ENCODE results near the gene AGFG1. TPM values are rescaled to one million over a fixed set of nuclear protein-coding genes. Genes with fewer than 3 reads are reported as not detected.

Gene AGFG1
- total RNA-seq, 1 donor = 56.1 TPM

GRCh38 chr2:227460833-227461232 lies 11.1 kb upstream of the AGFG1 start:
- no peak for DNase-seq (ENCODE audit: low read depth)
- no peak overlapping the region for H3K4me3 ChIP-seq (ENCODE audit: low read depth, low read length)
- TF ChIP-seq CTCF (IDR thresholded peaks at IDR 0.05; ENCODE audit: insufficient read depth, low read depth, low read length) = no peak

- TF ChIP-seq CTCF (IDR thresholded peaks at IDR 0.05; ENCODE audit: insufficient read depth, low read depth, low read length) = no peak
- DNase-seq (ENCODE audit: low read depth) = no peak
Observed at GRCh38 chr2:227461811-227462461, 10.0 kb upstream of the AGFG1 start.

GRCh38 chr2:227462462-227462951 lies 9.4 kb upstream of the AGFG1 start:
- no peak overlapping the region for H3K4me3 ChIP-seq (ENCODE audit: low read depth, low read length)
- TF ChIP-seq CTCF (IDR thresholded peaks at IDR 0.05; ENCODE audit: insufficient read depth, low read depth, low read length) = no peak
- DNase-seq (ENCODE audit: low read depth) = peak; percentile 12

More at GRCh38 chr2:227461811-227462461, 10.0 kb upstream of the AGFG1 start:
- H3K4me3 ChIP-seq (ENCODE audit: low read depth, low read length) = no peak overlapping the region

GRCh38 chr2:227462972-227463931 lies 8.7 kb upstream of the AGFG1 start:
- DNase-seq (ENCODE audit: low read depth) = no peak
- H3K4me3 ChIP-seq (ENCODE audit: low read depth, low read length) = no peak overlapping the region
- no peak for TF ChIP-seq CTCF (IDR thresholded peaks at IDR 0.05; ENCODE audit: insufficient read depth, low read depth, low read length)

- TF ChIP-seq CTCF (IDR thresholded peaks at IDR 0.05; ENCODE audit: insufficient read depth, low read depth, low read length) = no peak
- no peak for DNase-seq (ENCODE audit: low read depth)
- no peak overlapping the region for H3K4me3 ChIP-seq (ENCODE audit: low read depth, low read length)
Observed at GRCh38 chr2:227464361-227464760, 7.6 kb upstream of the AGFG1 start.

- H3K4me3 ChIP-seq (ENCODE audit: low read depth, low read length) = no peak overlapping the region
- no peak for TF ChIP-seq CTCF (IDR thresholded peaks at IDR 0.05; ENCODE audit: insufficient read depth, low read depth, low read length)
- DNase-seq (ENCODE audit: low read depth) = no peak
Observed at GRCh38 chr2:227464851-227465250, 7.1 kb upstream of the AGFG1 start.
